GM12872 (cell line): Measurements from ENCODE around the gene FANCC.

Experiments
- TF ChIP-seq, protein P1 (sequence below): IDR thresholded peaks from 3 replicates; pipeline ENCODE4 v1.5.1; 2011; ENCODE audit warnings: low read depth, mild to moderate bottlenecking, low read length, moderate library complexity; ENCODE audit not compliant: insufficient read depth

The FANCC gene

GRCh38 chr9:95192631-95193030 lies 124.9 kb downstream of the FANCC start:
- TF ChIP-seq, protein P1, sequence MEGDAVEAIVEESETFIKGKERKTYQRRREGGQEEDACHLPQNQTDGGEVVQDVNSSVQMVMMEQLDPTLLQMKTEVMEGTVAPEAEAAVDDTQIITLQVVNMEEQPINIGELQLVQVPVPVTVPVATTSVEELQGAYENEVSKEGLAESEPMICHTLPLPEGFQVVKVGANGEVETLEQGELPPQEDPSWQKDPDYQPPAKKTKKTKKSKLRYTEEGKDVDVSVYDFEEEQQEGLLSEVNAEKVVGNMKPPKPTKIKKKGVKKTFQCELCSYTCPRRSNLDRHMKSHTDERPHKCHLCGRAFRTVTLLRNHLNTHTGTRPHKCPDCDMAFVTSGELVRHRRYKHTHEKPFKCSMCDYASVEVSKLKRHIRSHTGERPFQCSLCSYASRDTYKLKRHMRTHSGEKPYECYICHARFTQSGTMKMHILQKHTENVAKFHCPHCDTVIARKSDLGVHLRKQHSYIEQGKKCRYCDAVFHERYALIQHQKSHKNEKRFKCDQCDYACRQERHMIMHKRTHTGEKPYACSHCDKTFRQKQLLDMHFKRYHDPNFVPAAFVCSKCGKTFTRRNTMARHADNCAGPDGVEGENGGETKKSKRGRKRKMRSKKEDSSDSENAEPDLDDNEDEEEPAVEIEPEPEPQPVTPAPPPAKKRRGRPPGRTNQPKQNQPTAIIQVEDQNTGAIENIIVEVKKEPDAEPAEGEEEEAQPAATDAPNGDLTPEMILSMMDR = no peak

DNA sequence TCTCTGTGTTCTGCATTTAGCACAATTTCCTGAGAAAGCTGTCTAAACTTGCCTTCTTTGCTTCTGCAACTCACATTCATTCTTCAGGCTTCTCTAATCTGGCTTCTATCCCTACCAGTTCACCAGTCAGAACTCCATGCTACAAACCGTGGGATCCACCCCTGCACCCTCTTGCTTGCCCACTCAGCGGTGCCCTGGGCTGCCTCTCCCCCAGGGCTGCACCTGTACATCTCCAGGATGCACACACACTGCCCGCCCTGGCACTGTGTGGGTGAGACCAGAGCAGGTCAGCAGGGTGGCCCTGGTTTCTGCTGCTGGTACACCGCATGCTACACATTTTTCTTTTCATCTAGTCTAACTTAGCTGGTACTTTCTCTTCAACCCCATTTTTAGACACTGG lies 127.1 kb downstream of the FANCC start:
- TF ChIP-seq, protein P1 = no peak

- TF ChIP-seq, protein P1 = no peak
Measured at GRCh38 chr9:95189251-95190098, 128.0 kb downstream of the FANCC start.

DNA sequence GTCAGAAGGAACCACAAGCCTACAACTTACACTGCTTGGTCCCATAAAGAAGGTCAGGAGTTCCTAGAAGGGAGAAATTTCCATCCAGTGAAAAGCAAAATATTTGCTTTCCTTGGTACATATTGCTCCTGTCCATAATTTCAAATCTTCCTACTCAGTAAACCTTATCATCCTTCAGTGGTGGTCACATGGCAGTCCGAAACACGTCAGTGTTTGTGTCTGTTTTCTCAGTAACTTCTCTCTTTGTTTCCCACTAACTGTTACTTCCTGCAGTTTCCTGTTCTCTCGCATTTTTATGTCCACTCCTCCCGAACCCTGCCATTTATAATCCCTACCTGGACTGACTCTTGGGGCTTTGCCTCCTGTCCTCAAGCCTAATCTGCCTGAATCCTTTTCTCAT lies 129.1 kb downstream of the FANCC start:
- TF ChIP-seq, protein P1 = no peak

DNA sequence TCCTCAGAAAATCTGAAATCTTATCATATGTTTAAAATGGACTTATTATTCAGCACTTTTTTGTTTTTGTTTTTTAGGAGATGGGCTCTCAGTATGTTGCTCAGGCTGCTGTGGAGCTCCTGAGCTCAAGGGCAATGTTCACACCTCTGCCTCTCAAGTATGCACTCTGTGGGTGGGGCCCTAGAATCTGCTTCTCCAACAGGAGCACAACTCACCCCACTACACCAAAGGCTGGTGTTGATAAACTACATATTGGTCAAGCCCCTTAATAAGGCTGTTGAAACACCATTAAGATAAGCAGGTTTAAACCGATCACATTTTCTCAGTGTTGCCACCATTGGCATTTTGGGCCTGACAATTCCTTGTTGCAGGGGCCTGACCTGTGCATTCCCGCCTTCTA lies 131.6 kb downstream of the FANCC start:
- TF ChIP-seq, protein P1 = no peak

GRCh38 chr9:95182854-95183563 lies 134.5 kb downstream of the FANCC start:
- TF ChIP-seq, protein P1 = no peak

- TF ChIP-seq, protein P1 = no peak
Measured at GRCh38 chr9:95181835-95182234, 135.7 kb downstream of the FANCC start.
